HG02763 (cell line): Measurements from ENCODE around the gene VWA7.

Source experiments
- ATAC-seq: cut with Tn5 transposase; IDR thresholded peaks from one replicate; pipeline ENCODE4 v1.9.1; 2021; ENCODE audit warnings: mild to moderate bottlenecking, moderate library complexity; ENCODE audit not compliant: unreplicated experiment

VWA7 gene

DNA sequence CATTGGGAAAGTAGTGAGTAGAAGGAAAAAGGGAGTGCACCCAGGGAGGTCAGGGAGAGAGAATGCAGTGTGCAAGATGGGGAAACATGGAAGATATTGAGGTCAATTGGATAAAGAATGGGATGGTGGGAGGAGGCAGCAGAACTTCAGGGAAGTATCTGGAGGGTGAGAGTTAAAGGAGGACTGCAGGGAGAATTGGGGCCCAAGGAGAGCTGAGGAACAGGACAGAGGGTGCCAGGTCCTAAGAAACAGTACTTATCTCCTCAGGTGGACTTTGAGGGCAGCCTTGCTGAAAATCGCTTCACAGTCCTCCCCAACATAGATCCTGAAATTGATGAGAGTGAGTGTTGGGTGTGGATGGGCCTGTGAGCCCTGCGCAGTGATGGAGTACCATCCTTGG is 18.8 kb downstream of the VWA7 start:
- no peak for ATAC-seq

GRCh38 chr6:31752739-31753319 is 24.3 kb downstream of the VWA7 start:
- no peak for ATAC-seq

DNA sequence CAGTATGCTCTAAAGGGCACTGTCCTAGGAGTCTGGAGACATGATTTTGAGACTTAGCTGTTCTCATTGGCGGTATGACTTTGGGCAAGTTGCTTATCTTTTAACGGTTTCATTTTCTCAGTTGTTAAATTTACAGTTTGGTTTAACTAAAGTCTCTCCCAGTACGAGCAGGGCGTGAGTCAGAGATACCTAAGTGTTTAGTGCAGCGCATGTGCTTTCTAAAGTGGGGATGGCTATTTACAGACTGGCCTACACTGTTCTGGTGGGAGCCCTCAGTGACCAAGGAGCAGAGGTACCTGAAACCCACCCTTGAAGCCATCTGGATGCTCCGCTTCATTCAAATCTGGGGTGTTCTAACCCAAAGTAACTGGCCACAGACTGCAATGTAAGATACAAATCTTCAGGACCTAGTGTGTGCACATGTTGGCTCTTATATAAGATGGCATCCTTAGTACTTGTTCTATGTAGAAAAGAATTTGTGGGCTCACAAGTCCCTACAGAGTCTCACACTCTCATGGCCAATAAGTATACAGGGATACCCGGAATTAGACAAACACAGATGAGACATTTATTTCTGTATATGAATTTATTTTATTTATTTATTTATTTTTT is 26.6 kb downstream of the VWA7 start:
- no peak for ATAC-seq

GRCh38 chr6:31749301-31750036 is 27.7 kb downstream of the VWA7 start:
- ATAC-seq, result no peak

DNA sequence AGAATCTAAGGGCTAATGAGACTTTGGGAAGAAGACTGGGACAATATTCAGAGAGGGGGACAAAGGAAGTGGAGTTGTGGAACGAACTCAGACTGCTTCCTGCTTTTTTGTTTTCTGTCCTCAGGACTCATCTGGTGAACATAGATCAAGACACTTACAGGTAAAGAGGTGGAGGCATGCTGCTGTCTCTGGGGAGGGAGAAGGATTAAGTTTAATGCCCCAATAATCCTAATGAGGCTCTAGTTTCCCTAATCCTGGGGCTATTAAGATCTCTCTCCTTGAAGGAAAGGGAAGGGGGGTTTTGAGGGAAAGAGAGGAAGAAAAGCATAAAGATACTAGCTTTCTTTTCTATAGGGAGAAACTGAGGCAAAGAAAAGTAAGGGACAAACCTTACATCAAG is 32.7 kb downstream of the VWA7 start:
- no peak for ATAC-seq

DNA sequence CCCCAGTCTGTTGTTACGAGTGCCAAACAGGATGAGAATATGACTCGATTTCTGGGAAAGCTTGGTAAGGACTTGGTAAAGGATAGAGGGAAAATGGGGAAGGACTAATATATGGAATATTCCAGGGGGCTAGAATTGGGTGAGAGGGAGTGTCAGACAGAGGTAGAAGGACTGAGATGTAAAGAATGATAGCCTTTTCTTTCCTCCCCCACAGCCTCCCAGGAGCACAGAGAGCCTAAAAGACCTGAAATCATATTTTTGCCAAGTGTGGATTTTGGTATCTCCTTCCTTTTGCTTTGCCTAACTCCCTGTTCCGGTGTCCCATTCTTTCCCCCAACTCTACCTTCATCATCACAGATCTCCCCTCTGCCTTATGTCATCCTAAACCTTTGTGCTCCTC is 34.2 kb downstream of the VWA7 start:
- ATAC-seq, result no peak

GRCh38 chr6:31741815-31742214 is 35.3 kb downstream of the VWA7 start:
- ATAC-seq, result no peak

- ATAC-seq, result no peak
Measured at GRCh38 chr6:31740397-31741223, 36.5 kb downstream of the VWA7 start.

- peak; percentile 77 for ATAC-seq
Measured at GRCh38 chr6:31739639-31740396, 37.3 kb downstream of the VWA7 start, which contains the start of gene MSH5. Gene MSH5, plus strand, starts transcription at chr6:31740005. Its CDS starts 462 bp downstream, at chr6:31740467.

- peak; percentile 18 for ATAC-seq
Measured at GRCh38 chr6:31737991-31738979, 38.8 kb downstream of the VWA7 start.

DNA sequence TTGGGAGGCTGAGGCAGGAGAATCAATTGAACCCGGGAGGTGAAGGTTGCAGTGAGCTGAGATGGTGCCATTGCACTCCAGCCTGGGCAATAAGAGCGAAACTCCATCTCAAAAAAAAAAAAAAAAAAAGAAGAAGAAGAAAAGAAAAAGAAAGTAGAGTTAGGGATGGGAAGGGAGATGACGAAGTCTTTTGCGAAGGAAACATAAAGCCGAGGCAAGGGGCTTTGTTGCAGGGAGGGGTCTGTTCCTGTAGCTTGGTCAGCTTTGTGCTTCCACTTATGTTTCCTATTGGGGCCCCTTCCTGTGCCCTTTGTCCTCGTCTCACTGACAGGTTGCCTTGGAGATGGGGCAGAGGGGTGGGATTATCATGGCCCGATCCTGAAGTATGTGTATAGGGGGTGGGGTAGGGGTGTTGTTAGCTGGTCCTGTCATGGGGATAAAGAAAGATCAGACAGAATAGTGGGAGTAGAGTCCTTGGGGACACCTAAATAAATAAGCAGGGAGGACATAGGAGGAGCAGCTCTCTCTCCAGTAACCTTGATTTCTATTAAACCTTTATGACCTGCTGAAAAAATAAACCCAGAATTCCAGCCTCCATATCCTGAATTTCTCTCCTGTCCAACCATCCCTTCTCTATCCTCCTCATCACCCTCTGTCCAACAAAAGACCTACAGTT is 39.7 kb downstream of the VWA7 start:
- ATAC-seq, result no peak

DNA sequence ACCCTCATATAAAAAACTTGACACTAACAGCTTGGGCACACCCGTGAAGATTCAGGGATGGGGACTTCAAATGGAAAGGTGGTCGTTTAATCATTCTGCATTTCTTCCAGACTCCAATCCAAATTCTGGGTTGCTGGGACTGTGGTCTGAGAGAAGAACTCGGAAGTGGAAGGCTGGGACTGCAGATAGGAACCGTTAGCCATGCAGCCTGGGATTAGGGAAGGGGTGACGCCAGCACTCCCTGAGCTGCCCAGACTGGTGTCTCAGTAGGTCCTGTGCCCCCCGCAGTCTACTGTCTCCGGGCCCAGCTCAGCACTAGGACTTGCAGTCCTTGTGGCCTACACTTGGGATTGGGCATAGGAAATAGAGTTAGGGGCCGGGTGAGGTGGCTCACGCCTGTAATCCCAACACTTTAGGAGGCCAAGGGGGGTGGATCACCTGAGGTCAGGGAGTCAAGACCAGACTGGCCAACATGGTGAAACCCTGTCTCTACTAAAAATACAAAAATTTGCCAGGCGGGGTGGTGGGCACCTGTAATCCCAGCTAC is 40.3 kb downstream of the VWA7 start:
- no peak for ATAC-seq

- peak; percentile 18 for ATAC-seq
Measured at GRCh38 chr6:31736021-31736767, 40.9 kb downstream of the VWA7 start, which contains the start of gene CLIC1. Gene CLIC1, minus strand, starts transcription at chr6:31736530. Its CDS starts 230 bp downstream, at chr6:31736300.

- no peak for ATAC-seq
Measured at GRCh38 chr6:31734821-31735406, 42.2 kb downstream of the VWA7 start.

- no peak for ATAC-seq
Measured at GRCh38 chr6:31734247-31734820, 42.8 kb downstream of the VWA7 start.

- no peak for ATAC-seq
Measured at GRCh38 chr6:31733734-31734133, 43.4 kb downstream of the VWA7 start.

DNA sequence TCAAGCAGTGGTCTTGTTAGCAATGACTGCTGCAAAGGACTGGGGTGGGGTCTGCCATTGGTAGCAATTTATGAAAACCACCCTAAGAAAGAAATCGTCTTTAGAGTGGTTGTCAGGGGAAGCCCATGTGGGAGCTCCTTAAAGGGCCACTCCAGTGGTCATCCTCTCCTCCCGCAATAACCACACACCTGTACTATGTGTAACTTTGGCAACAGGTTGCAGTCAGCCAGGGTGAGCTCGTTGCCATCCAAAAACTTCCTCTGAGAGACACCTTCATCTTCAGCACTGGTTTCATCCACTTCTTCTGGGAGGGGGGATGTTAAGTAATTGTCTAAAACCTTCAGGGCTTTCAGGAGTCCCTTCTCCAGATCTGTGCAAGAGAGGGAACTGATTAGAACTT is 45.1 kb downstream of the VWA7 start:
- no peak for ATAC-seq
